Effector memory CD4-positive, alpha-beta T cell (primary cell): ENCODE measurements around the gene GABRQ.

Source experiments
- DNase-seq, 3 donors: peaks; one replicate each; pipeline ENCODE4 v3.0.0-alpha.2; 2020
- H3K27ac ChIP-seq: 2 replicates; pipeline ENCODE4 v1.7.0; 2013; ENCODE audit warnings: mild to moderate bottlenecking, low read length, moderate library complexity; ENCODE audit not compliant: insufficient read depth, poor library complexity, severe bottlenecking
- H3K27me3 ChIP-seq: replicated peaks from 2 replicates; pipeline ENCODE4 v1.7.0; 2013; ENCODE audit warnings: mild to moderate bottlenecking, low read length; ENCODE audit not compliant: insufficient read depth, control insufficient read depth, poor library complexity, severe bottlenecking
- H3K36me3 ChIP-seq: 2 replicates; pipeline ENCODE4 v1.7.0; 2013; ENCODE audit warnings: mild to moderate bottlenecking, low read length, moderate library complexity; ENCODE audit not compliant: control insufficient read depth, insufficient read depth
- H3K4me1 ChIP-seq: 2 replicates; pipeline ENCODE4 v1.7.0; 2013; ENCODE audit warnings: low read length, mild to moderate bottlenecking; ENCODE audit not compliant: control insufficient read depth, insufficient read depth, poor library complexity, severe bottlenecking
- H3K4me3 ChIP-seq: 2 replicates; pipeline ENCODE4 v1.7.0; 2013; ENCODE audit warnings: low read length, low read depth, mild to moderate bottlenecking; ENCODE audit not compliant: insufficient read depth, poor library complexity, severe bottlenecking
- H3K9me3 ChIP-seq: 2 replicates; pipeline ENCODE4 v1.7.0; 2013; ENCODE audit warnings: mild to moderate bottlenecking, low read length, moderate library complexity; ENCODE audit not compliant: control insufficient read depth

The GABRQ gene

DNA sequence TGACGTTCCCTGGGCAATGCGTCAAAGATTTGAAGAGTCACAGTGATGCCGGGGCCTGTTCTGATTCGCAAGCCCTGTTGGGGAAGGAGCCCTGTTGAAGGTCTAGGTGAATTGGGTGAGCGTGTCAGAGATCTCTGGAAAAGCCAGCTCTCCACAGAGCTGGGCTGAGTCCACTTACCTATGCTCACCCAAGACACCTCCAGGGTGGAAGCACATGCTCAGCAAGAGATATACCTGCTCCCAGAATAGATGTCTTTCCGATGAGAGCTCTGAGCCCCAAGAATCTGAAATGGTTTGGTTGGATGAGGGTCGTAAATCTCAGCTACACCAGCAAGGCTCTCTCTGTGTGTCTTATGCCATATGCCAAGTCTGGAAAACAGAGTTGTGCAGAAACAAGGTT lies 1.7 kb downstream of the GABRQ start:
- no peak overlapping the region for H3K4me3 ChIP-seq
- no peaks in the 10 kb centered on the region for H3K4me1 ChIP-seq
- H3K9me3 ChIP-seq = no peaks in the 10 kb centered on the region
- H3K27ac ChIP-seq = no peak overlapping the region
- no peak for DNase-seq
- H3K27me3 ChIP-seq = no peaks in the 10 kb centered on the region
- H3K36me3 ChIP-seq = no peaks in the 10 kb centered on the region

DNA sequence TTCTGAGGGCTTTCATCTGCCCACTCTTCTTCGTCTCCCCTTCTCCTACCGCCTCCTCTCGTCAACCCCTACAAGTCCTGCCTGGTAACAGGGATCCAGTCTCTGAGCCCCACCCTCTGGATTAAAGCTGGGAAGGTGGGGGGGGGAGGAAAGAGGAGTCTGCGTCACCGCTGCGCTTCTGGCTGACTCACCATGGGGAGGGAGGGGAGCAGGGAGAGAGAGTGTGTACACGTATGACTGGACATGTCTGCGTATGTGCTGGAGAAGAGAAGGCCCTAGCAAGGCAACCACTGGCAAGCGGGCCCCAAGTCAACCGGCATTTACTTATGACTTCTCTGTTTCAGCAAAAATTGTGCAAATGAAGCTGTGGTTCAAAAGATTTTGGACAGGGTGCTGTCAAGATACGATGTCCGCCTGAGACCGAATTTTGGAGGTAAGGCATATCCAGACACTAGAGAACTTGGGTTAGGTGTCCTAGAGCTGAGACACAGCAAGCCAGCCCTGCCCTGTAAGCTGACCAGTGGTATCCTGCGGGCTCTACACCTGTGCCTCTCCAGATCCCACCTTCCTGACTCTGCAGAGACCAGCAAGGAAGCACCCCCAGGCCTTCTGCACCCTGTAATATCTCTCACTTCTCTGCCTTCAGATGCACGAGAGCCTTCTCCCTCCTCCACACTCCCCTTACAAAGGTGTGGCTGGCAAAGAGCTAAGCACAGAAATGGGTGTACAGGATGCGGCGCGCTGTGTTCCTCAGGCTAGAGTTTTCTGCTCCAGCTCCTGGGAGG lies 2.5 kb downstream of the GABRQ start:
- no peaks in the 10 kb centered on the region for H3K36me3 ChIP-seq

DNA sequence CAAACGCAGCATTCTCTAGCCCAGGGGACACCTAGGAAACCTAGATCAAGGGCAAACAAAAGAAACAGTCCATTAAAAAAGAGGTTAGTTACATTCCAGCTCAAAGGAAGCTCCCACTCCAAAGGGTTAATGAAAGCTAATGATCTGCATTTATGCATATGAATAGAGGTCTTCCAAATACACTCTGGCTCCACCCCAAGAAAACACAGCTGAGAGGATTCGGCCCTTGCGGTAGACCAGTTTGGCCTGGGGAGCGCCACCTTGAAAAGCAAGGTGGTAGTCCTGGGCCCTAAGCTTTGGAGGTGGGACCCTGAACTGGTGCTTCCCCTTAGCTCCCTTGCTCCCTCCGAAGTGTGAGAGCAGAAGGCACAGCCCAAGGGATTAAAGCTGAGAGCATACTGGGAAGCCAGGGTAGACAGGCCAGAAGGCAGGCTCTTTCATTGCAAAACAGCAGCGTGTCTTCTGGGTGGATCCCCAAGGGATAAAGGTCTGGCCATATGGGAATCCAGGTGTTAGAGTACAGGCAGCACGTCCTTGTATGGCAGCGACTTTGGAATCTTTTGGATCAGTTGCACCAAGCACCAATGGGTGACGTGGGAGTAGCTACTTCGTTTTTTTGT lies 3.7 kb downstream of the GABRQ start:
- no peak for DNase-seq
- Histone ChIP-seq H3K36me3 (no peaks in the 10 kb centered on the region), H3K27ac (no peak overlapping the region), H3K4me1 (no peaks in the 10 kb centered on the region), H3K9me3 (no peaks in the 10 kb centered on the region), H3K4me3 (no peak overlapping the region), H3K27me3 (no peaks in the 10 kb centered on the region)

More for the DNA sequence above, 2.5 kb downstream of the GABRQ start:
- DNase-seq = no peak
- Histone ChIP-seq H3K9me3 (no peaks in the 10 kb centered on the region), H3K4me3 (no peak overlapping the region), H3K4me1 (no peaks in the 10 kb centered on the region), H3K27me3 (no peaks in the 10 kb centered on the region), H3K27ac (no peak overlapping the region)

DNA sequence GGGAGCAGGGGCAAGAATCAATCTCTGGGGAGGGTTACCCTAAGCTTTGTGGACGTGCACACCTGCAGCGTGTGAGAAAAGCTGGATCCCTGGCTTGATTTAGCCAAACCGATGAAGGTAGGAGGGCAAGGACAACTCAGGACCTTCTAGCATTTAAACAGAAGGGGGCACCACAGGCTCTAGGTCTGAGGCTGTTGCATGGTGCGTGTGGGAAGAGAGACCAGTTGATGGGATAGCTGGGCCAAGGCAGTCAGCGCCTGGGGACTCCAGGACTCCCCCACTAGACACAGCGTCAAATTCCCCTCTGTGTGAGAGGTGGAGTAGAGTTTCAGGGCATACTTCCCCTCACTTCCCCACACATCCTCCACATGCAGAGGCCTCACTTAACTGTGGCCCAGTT lies 4.3 kb downstream of the GABRQ start:
- H3K9me3 ChIP-seq = no peaks in the 10 kb centered on the region
- H3K27me3 ChIP-seq = no peaks in the 10 kb centered on the region

DNA sequence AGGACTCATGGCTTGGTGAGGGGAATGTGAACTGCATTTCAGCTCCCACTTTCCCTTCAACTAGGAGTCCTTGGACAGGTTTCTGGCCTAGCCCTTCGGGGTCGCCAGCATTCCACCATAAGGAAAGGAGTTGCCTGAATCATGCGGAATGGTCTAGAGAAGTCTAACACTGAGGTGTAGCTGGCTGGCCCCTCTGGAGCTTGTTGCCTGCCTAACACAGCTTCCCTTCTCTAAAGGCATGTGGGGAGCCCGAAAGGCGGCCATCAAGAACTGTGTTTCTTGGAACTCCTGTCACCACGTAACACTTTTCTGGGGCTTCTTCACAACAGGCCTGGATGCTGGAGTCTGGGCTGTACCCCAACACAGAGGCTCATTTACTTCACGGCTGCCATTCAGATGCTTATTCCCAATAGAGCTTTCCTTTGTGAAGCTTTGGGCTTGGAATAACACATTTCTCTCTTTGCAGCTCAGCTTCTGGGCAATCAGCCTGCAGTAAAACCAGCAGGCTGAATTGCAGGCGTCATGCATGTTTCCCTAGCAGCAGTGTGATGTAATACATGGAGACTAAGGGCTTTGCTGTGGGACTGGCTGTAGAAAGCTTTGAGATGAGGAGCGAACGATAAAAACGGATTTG lies 5.4 kb downstream of the GABRQ start:
- Histone ChIP-seq H3K4me3 (no peak overlapping the region), H3K27ac (no peak overlapping the region)

More for the DNA sequence above, 4.3 kb downstream of the GABRQ start:
- H3K27ac ChIP-seq = no peak overlapping the region
- no peaks in the 10 kb centered on the region for H3K4me1 ChIP-seq
- no peaks in the 10 kb centered on the region for H3K36me3 ChIP-seq
- DNase-seq = no peak
- no peak overlapping the region for H3K4me3 ChIP-seq

DNA sequence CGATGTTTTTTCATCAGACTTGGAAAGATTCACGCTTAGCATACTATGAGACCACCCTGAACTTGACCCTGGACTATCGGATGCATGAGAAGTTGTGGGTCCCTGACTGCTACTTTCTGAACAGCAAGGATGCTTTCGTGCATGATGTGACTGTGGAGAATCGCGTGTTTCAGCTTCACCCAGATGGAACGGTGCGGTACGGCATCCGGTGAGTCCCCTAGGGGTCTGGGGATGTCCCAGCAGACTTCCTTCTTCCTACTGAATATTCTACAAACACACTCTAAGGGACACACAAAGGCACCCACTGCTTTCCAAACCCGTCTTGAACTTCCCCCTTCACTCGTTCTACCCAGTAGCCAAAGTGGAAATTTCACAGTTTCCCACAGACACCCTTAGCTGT lies 9.3 kb downstream of the GABRQ start:
- H3K4me3 ChIP-seq = no peak overlapping the region
- H3K9me3 ChIP-seq = no peaks in the 10 kb centered on the region
- H3K36me3 ChIP-seq = no peaks in the 10 kb centered on the region
- DNase-seq = no peak
- H3K4me1 ChIP-seq = no peaks in the 10 kb centered on the region
- no peak overlapping the region for H3K27ac ChIP-seq
- H3K27me3 ChIP-seq = no peaks in the 10 kb centered on the region

More for the DNA sequence above, 5.4 kb downstream of the GABRQ start:
- Histone ChIP-seq H3K4me1 (no peaks in the 10 kb centered on the region), H3K9me3 (no peaks in the 10 kb centered on the region), H3K27me3 (no peaks in the 10 kb centered on the region), H3K36me3 (no peaks in the 10 kb centered on the region)
- DNase-seq = no peak

DNA sequence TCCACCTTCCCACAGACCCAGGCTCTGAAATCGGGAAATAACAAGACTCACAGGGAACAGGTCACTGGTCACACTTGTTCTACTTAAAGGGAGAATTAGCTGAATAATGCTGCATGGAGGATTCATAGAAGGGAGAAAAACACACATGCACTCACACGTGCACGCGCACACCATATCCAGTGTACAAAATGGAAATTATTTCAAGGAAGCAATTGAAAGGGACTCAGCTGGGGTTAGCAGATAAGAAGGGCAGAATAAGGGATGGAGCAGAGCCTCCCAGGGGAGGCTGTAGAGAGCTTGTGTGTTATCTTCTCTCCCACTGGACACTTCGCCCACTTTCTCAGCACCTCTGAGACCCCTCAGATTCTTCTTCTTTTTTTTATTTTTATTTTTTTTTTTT lies 10.3 kb downstream of the GABRQ start:
- no peaks in the 10 kb centered on the region for H3K36me3 ChIP-seq
- H3K27ac ChIP-seq = no peak overlapping the region
- no peaks in the 10 kb centered on the region for H3K4me1 ChIP-seq
- H3K4me3 ChIP-seq = no peak overlapping the region
- DNase-seq = no peak
- H3K27me3 ChIP-seq = no peaks in the 10 kb centered on the region
- no peaks in the 10 kb centered on the region for H3K9me3 ChIP-seq

DNA sequence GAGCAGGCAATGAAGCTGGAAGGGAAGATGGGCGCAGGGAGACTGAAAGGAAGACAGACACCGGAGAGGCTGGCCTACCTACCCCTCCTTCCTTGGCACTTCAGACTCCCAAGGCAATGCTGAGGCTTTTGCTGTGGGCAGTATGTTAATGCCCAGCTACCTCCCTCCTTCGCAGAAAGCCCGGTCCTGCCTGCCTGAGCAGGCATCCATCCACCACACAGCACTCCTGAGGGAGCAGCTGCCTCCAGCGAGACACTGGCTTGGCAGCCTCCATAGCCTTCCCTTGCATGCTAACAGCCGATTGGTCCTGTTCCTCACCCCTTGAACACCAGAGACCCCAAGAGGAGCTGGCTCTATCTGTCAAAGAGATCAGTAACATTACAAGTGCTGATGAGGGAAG lies 14.4 kb downstream of the GABRQ start:
- Histone ChIP-seq H3K27ac (no peak overlapping the region), H3K27me3 (no peaks in the 10 kb centered on the region), H3K4me3 (no peak overlapping the region), H3K36me3 (no peaks in the 10 kb centered on the region), H3K4me1 (no peaks in the 10 kb centered on the region), H3K9me3 (no peaks in the 10 kb centered on the region)
- no peak for DNase-seq

DNA sequence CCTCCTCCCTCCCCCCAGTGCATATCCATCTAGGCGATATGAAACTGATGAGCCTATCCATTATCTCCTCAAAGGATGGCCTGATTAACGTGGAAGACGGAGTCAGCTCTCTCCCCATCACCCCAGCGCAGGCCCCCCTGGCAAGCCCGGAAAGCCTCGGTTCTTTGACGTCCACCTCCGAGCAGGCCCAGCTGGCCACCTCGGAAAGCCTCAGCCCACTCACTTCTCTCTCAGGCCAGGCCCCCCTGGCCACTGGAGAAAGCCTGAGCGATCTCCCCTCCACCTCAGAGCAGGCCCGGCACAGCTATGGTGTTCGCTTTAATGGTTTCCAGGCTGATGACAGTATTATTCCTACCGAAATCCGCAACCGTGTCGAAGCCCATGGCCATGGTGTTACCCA lies 14.8 kb downstream of the GABRQ start:
- DNase-seq = no peak
- Histone ChIP-seq H3K9me3 (no peaks in the 10 kb centered on the region), H3K4me3 (no peak overlapping the region), H3K27ac (no peak overlapping the region), H3K36me3 (no peaks in the 10 kb centered on the region), H3K4me1 (no peaks in the 10 kb centered on the region), H3K27me3 (no peaks in the 10 kb centered on the region)

DNA sequence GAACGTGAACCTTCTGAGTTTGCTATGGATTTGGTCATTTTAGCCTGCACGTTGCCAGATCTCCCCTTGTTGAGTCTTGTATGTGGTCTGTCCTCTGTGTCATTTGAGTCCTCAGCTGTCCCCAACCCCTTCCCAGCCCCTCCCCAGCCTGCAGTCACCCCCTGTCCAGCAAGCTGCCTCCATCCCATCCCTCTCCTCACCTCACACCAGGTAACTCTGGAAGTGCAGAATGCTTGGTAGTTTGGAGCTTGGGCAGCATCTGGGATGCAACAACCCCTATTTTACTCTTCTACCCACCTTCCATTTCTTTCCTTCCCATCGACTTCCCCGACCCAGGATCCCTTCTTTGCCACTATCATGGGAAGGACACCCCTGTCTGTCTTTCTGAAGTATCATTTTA lies 18.4 kb downstream of the GABRQ start:
- no peaks in the 10 kb centered on the region for H3K27me3 ChIP-seq
- H3K27ac ChIP-seq = no peak overlapping the region
- no peaks in the 10 kb centered on the region for H3K36me3 ChIP-seq
- H3K9me3 ChIP-seq = no peaks in the 10 kb centered on the region
- no peak for DNase-seq
- no peak overlapping the region for H3K4me3 ChIP-seq
- H3K4me1 ChIP-seq = no peaks in the 10 kb centered on the region
